Measurements from ENCODE around the gene OR2D2.
"Not testable (repeated sequence)": the region's sequence is repeated elsewhere in the genome, so short reads cannot be mapped to it uniquely, and the experiment has no call there.

OR2D2 gene, protein sequence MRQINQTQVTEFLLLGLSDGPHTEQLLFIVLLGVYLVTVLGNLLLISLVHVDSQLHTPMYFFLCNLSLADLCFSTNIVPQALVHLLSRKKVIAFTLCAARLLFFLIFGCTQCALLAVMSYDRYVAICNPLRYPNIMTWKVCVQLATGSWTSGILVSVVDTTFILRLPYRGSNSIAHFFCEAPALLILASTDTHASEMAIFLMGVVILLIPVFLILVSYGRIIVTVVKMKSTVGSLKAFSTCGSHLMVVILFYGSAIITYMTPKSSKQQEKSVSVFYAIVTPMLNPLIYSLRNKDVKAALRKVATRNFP

DNA sequence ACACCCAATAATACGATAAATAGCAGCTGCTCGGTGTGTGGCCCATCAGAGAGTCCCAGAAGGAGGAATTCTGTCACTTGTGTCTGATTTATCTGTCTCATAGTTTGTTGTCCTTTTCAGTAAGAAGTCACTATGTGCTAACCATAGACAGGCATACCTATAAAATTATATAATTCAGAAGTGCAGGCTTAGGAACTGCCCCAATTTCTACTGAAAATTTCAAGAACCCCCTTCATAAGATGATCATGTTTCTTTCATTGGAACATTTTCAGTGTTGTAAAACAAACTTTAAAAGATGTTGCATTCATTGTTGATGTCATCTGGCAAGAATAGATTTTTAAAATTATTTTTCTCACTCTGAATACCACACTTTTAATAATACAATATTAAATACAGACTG is at the start of gene OR2D2:
OR2D2 (minus strand) TSS at position 101 of the 400 bp plus-strand sequence; CDS start at position 101, 0 bp downstream.
- DNase-seq (ENCODE audit: low read depth): no peak

DNA sequence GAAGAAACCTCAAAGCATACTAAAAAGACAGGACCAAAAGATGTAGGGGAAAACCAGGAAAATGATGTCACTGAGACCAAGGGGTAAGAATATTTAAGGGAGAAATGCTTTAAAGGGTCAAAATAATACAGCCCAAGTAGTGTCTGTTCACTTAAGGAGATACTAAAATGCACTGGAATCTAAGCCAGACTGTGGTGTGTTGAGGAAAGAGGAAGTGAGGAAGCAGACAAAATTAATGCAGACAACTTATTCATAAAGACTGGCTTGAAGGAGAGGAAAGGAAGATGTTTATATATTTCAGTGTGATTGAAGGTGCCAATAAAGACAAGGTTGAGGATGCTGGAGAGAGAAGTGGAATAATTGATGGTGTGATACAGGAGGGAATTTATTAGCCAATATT is 49.7 kb upstream of the OR2D2 start:
- DNase-seq (ENCODE audit: low read depth): no peak

DNA sequence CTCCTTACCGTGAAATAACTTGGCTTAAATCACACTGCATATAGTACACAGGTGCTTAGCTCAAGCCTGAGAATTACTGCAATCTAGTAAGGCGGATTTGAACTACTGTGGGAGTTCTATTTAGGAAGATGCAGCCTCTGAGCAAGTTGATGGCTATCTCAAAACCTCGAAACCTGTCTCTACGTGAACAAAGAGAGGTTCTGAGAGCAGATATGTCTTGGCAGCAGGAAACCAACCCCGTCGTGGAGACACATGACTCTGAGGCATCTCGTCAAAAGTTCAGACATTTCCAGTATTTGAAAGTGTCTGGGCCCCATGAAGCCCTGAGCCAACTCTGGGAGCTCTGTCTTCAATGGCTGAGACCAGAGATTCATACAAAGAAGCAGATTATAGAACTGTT is 39.8 kb upstream of the OR2D2 start:
- DNase-seq (ENCODE audit: low read depth): no peak

DNA sequence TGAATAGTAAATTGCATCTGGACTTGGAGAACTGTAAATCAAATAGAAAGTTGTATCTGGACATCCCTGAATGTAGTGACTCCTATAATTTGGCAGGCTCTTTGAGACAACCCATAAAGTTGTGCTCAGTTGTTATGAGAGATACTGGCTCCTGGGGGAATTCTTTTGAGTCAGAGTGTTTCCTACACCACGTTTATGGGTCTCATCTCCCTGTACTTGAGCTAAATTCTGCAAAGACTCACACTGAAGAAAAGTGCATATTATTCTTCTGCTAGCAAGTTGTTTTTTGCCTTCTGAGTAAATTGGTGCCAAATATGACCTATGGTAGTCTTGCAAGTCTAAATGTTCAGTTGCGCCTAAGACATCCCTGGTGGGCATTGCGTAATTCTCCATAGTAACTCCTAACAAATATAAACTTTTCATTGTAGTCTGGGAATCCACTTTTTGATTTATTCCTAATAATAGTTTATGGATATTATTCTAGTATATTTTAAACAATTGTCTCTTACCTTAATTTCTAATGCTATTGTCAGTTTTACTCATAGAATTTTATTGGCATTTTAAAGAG is 38.9 kb upstream of the OR2D2 start:
- DNase-seq (ENCODE audit: low read depth): peak; percentile 14

DNA sequence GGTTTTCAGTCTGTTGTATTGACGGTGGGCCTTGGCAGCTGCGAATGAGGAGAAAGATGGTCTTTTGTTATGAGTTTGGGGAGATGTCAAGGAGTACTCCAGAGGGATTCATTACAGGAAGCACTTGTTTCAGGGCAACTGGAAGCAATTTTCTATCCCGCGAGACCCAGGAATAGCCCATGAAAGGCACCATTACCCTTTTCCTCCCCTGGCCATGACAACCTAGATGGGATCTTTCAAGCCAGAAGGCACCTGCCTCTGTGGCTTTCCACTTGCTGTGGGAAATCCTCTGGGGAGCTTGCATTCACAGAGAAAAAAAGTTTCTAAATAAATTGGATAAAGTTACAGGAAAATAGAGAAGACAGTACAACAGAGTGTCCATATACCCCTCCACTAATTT is 36.6 kb upstream of the OR2D2 start:
- no peak for DNase-seq (ENCODE audit: low read depth)

DNA sequence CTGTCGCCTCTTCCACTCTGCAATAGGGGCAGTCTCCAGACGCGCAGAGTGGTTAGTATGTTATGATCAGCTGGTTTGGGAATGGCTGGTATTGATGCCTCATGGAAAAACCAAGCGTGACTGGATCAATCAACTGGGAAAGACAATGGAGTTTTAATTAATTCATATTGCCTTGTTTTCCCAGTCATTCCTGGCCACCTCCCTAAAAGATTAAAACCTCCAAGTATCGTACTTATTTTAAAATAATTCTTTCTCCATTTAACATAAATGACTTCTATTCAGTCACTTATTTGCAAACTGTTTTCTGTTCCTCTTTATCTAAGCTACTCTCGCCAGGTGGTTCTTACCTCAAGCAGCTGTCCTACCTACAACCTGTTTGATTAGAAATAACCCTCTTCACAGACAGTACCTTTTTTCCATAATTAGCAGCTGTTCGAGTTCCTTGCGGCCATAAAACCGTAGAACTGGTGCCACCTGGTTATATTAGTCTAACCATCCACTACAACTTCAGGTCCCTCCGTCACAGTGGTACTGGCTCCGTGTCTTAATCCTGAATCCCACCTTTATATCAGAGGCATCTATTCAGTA is 34.8 kb upstream of the OR2D2 start:
- no peak for DNase-seq (ENCODE audit: low read depth)

DNA sequence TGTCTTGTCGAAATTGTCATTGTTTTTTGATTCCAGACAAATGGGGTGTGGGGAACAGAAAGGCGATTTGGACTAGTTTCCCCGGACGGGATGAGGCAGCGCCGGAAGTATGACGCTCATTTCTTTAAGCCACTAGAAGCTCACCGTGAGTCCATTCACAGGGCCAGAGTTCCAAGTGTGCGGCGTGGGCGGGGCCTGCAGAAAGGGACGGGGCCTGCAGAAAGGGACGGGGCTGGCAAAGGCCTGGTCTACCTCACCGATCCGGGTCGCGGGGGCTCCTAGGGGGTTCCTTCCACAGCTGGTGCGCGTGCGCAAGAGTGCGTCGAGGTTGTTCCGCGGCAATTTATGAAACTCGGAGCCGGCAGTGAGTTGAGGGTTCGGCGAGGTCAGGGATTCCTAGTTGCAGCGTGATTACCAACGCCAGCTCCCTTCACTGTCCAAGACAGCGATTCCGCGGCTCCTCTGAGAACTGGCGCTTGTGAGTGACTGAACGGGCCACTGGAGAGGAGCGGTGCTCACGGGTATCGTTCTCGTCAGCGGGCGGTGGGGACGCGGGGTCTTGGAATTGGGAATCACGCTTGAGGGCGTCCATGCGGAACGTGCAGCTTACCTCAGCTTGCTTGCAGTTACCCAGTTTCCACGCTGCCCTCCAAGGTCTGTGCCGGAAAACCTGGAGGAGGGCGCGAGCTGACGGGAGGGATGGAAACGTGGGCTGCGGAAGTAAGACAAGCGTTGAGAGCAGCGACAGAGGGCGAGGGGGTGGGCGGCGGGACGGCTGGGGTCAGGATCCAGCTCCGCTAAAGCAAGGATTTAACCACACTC is 34.1 kb upstream of the OR2D2 start, which contains the start of gene ZNF215:
ZNF215 (plus strand) TSS at position 219 of the 822 bp plus-strand sequence. CDS start 5,847 bp downstream, outside the sequence.
- DNase-seq (ENCODE audit: low read depth): peak; percentile 84

DNA sequence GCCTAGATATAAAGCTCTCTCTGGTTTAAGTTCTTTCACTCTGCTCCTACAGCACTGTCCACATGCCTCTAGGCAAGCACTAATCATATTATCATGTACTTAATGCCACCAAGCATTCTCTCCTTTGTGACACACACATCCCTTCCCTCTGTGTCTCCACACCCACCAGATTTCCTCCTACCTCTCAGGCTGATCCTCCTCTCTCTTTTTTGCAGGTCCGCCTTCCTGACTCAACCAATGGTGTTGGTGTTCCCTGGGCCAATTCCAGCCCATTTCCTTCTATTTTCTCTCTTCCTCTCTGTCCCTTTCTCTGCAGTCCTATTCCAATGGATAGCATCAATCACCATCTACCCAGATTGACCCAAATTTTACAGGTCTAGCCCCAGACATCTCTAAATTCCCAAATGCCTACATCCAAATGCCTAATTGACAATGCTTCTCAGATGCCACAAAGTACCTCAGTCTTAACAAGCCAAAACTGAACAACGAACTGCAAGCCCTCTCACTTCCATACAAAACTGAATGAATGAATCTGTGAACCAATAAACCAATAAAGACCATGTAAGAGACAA is 33.4 kb upstream of the OR2D2 start:
- peak; percentile 8 for DNase-seq (ENCODE audit: low read depth)

DNA sequence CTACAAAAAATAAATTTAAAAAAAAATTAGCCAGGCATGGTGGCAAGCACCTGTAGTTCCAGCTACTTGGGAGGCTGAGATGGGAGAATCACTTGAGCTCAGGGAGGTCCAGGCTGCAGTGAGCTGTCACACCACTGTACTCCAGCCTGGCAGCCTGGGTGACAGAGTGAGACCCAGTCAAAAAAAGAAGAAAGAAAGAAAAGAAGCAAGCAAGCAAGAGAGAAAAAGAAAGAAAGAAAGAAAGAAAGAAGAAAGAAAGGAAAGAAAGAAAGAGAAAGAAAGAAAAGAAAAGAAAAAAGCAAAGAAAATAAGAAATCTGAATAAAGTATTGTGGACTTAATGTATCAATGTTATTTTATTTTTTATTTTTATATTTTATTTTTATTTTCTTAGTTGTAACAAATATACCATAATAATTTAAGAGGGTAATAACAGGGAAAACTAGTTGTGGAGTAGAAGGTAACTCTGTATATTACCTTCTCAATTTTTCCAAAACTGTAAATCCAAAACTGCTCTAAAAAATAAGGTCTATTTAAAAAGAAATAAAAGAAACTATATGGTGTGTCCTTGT is 32.8 kb upstream of the OR2D2 start:
- no peak for DNase-seq (ENCODE audit: low read depth)

DNA sequence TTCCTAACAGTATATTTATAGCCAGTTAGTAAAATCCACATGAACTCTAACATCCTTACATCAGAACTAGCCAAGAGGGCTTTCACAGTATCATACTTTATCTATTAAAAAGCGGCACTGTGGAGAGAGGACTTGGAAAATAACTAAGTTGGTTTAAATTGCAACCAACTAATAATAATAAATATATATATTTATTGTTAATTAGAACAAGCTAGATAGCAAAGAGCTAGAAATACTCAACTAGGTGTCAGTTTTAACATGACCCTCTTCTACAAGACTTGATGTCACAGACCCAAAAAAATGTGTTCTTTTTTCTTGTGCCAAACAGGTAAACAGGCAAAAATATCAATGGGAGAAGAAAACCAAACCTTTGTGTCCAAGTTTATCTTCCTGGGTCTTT is 28.4 kb upstream of the OR2D2 start, which contains the start of gene OR2D3:
OR2D3 (plus strand) TSS at position 301 of the 400 bp plus-strand sequence; CDS start at position 301, 0 bp downstream.
- DNase-seq (ENCODE audit: low read depth): no peak

DNA sequence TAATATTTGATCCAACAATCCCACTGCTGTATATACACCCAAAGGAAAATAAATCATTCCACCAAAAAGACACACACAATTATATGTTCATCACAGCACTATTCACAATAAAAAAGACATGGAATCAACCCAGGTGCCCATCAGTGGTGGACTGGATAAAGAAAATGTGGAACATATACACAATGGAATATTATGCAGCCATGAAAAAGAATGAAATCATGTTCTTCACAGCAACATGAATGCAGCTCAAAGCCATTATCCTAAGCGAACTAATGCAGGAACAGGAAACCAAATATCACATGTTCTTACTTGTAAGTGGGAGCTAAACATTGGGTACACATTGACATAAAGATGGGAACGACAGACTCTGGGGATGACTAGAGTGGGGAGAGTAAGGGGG is 27.4 kb upstream of the OR2D2 start:
- no peak for DNase-seq (ENCODE audit: low read depth)

DNA sequence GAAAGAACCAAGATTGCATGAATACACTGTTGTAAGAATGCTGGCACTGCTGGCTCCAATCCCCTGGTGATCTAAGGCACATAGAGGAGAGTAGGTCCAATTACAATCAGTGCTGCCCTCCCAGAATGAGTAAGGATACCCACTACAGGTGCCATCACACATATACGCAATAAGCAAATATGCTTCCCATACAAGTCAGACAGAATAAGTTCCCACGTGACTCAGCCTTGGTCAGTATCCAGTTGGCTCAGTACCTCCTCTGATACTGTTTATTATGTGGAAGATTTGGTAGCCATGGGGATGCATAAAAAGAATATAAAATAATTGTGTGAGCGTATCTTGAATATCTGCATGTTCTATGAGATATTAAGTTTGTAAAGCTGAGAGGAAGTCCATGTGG is 19.6 kb upstream of the OR2D2 start:
- peak; percentile 31 for DNase-seq (ENCODE audit: low read depth)

DNA sequence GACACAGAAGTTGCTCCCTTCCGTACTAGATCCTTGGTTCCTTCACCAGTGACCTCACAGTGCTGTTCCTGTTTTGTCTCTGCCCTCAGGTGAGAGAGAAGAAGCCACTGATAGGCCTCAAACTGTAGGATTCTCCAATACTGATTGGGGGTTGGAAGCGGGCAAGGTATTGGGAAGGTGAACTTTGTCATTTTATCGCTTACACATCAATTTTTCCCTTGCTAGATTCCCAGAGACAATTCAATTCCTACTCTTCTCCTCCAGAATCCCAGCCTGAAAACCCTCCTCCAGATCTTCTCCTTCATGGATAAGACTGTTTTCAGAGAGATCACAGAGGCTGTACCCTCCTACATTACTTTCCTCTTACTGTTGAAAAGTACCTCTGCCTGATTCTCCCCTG is 19.1 kb upstream of the OR2D2 start:
- DNase-seq (ENCODE audit: low read depth): no peak

DNA sequence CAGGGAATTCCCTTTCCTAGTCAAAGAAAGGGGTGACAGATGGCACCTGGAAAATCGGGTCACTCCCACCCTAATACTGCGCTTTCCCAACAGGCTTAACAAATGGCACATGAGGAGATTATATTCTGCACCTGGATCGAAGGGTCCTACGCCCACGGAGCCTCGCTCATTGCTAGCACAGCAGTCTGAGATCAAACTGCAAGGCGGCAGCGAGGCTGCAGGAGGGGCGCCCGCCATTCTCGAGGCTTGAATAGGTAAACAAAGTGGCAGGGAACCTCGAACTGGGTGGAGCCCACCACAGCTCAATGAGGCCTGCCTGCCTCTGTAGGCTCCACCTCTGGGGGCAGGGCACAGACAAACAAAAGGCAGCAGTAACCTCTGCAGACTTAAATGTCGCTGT is 12.5 kb upstream of the OR2D2 start:
- not testable (repeated sequence) for DNase-seq (ENCODE audit: low read depth)

DNA sequence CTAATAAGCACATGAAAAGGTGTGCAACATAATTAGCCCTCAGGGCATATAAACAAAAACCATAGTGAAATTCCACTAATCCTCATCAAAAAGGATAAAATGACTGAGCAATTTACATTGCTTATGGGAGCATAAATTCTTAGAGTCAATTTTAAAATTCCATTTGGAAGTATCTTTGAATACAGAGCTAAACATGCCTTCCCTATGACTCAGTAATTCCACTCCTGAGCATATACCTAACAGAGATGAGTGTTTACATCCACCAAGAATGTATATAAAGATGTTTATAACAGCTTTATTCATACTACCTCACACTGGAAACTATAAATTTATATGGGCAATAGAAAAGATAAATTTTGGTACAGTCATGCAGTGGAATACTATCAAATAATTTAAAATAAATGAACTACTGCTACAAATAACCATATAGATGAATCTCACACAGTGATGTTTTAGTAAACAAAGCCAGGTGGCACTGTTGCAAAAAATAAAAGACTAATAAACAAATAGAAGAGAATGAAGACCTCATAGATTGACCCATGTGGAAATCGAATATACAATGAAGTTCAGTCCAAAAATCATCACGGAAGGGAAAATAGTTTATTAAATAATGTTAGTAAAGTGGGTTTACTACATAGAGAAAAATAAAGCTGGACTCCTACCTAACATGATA is 8.2 kb upstream of the OR2D2 start:
- DNase-seq (ENCODE audit: low read depth): peak; percentile 1

DNA sequence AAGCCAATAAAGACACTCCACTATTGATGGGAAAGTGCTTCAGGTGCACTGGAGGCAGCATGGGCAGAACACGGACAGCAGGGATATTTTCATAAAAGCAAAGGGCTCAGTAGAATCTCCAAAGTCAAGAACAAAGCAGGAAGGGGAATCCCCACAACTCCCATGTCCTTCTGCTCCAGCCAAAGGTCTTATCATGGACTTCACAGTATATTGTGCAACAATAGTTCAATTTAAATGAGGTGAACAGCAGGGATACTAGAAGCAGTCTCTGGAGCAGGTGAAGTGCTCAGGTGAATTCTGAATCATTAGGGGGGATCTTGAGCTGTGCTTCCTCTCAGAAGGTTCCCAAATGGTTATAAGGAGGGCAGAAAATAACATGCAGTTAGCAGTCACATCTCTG is 6.6 kb upstream of the OR2D2 start:
- no peak for DNase-seq (ENCODE audit: low read depth)

DNA sequence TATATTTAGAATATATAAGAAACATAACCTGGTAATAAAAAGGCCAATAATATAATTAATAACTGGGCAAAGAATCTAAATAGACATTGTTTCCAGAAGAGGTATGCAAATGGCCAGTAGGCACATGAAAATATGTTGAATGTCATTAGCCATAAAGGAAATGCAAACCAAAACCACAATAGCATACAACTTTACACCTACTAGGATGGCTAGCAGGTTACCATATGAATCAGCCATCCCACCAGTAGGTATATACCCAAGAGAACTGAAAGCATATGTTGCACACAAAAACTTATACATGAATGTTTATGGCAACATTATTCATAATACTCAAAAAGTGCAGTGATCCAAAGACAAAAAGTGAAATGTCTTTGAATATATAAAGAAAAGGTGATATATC is 2.7 kb upstream of the OR2D2 start:
- DNase-seq (ENCODE audit: low read depth): no peak

DNA sequence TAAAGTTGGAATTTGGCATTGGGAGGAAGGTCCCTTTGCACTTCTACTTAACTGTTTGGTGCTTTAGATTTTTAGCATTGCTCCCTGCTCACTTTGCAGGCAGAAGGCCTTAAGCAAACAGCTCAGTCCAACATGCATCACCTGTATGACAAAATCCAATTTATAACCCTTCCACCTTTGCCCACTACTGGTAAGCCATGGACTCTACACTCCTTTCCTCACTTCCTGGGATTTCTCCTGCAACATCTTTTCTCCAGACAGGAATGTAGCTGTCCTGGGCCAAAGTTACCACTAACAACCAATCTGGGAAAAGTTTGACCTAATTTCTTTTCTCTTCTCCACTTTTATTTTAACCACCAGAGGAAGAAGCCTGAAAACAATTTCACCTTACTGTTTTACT is 1.8 kb upstream of the OR2D2 start:
- DNase-seq (ENCODE audit: low read depth): no peak

DNA sequence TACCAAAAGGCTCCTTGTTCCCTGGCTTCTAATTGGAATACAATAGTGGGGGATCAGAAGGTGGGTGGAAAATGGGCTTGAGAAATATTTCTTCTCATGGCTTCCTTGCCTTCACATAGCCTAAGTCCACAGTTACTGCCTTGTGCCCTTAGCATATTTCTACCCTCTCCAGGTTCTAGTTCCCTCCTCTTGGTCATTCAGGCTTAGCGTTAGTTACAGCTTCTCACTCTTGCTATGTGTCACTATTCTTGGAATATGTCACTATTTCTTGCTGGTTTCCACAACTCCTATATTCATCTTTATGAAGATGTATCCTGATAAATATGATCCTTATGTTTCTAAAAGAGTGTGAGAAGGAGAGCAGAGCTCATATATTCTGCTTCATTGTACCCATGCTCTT is 2.5 kb downstream of the OR2D2 start:
- no peak for DNase-seq (ENCODE audit: low read depth)

DNA sequence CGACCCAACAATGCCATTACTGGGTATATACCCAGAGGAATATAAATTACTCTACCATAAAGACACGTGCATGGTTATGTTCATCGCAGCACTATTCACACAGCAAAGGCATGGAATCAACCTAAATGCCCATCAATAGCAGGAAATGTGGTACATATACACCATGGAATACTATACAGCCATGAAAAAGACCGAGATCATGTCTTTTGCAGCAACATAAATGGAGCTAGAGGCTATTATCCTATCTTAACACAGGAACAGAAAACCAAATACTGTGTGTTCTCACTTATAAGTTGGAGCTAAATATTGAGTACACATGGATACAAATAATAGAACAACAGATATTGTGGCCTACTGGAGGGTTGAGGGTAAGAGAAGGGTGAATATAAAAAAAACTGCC is 3.5 kb downstream of the OR2D2 start:
- DNase-seq (ENCODE audit: low read depth): no peak

DNA sequence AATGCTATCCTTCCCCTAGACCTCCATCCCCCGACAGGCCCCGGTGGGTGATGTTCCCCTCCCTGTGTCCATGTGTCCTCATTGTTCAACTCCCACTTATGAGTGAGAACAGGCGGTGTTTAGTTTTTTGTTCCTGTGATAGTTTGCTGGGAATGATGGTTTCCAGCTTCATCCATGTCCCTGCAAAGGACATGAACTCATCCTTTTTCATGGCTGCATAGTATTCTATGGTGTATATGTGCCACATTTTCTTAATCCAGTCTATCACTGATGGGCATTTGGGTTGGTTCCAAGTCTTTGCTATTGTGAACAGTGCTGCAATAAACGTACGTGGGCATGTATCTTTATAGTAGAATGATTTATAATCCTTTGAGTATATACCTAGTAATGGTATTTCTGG is 4.6 kb downstream of the OR2D2 start:
- DNase-seq (ENCODE audit: low read depth): not testable (repeated sequence)

Data from iris pigment epithelial cell (primary cell).